ENCODE results near the gene HES2. TPM values are rescaled to one million over a fixed set of nuclear protein-coding genes. Genes with fewer than 3 reads are reported as not detected.
"Not testable (repeated sequence)": the region's sequence is repeated elsewhere in the genome, so short reads cannot be mapped to it uniquely, and the experiment has no call there.

HES2 gene
- total RNA-seq, 1 donor from 2014 or later, result not detected

- ATAC-seq (no peak), DNase-seq (ENCODE audit: missing footprints) (no peak)
- intact Hi-C loops (cut with DNase I), result no loop called here
These were observed 49.7 kb downstream of the HES2 start for GRCh38 chr1:6370006-6370405.

GRCh38 chr1:6367381-6368012, 52.2 kb downstream of the HES2 start:
- ATAC-seq, result peak; percentile 88
- no peak for DNase-seq (ENCODE audit: missing footprints)
- intact Hi-C loops (cut with DNase I), result no loop called here

GRCh38 chr1:6365047-6365446, 54.7 kb downstream of the HES2 start:
- intact Hi-C loops (cut with DNase I), result no loop called here
- DNase-seq (ENCODE audit: missing footprints) (no peak), ATAC-seq (no peak)

GRCh38 chr1:6363085-6363884, 56.4 kb downstream of the HES2 start:
- DNase-seq (ENCODE audit: missing footprints); intact Hi-C loops (cut with DNase I); ATAC-seq: not testable (repeated sequence)

Small RNA genes lying within 50 kb of the gene (microRNA-seq; reads per million reads assigned to microRNA genes)
- not detected for gene MIR4252

Other genes with a start within 250 kb of the HES2 start
- gene CHD5, start 239.6 kb downstream of the HES2 start, total RNA-seq, result 0.05 TPM
- gene RPL22, start 220.3 kb downstream of the HES2 start, total RNA-seq, result 264 TPM
- gene RNF207, start 213.8 kb downstream of the HES2 start, total RNA-seq, result 54.6 TPM
- gene ICMT, start 184.0 kb downstream of the HES2 start, total RNA-seq, result 58.8 TPM
- not detected for gene HES3, start 175.7 kb downstream of the HES2 start, total RNA-seq
- gene GPR153, start 158.8 kb downstream of the HES2 start, total RNA-seq, result 10.6 TPM
- 9.8 TPM for gene ACOT7, start 26.2 kb downstream of the HES2 start, total RNA-seq
- 0.24 TPM for gene ESPN, start 4.9 kb upstream of the HES2 start, total RNA-seq
- gene TNFRSF25, start 46.3 kb upstream of the HES2 start, total RNA-seq, result 11.4 TPM
- gene PLEKHG5, start 71.7 kb upstream of the HES2 start, total RNA-seq, result 16.8 TPM
- 12.6 TPM for gene NOL9, start 134.6 kb upstream of the HES2 start, total RNA-seq
- not detected for gene TAS1R1, start 135.4 kb upstream of the HES2 start, total RNA-seq
- 15.1 TPM for gene ZBTB48, start 160.1 kb upstream of the HES2 start, total RNA-seq
- 102 TPM for gene KLHL21, start 182.9 kb upstream of the HES2 start, total RNA-seq
- gene PHF13, start 193.8 kb upstream of the HES2 start, total RNA-seq, result 8.0 TPM
- 12.5 TPM for gene THAP3, start 204.9 kb upstream of the HES2 start, total RNA-seq